Skeletal muscle cell (primary cell): ENCODE results near the gene DENND6B.
A peak's percentile ranks its signal among the peaks of the same experiment; 100 is the strongest.

Experiments
- DNase-seq: peaks from one replicate; pipeline ENCODE4 v3.0.0-alpha.2; 2010; ENCODE audit warnings: low read depth
- H3K4me3 ChIP-seq: 2 replicates; pipeline ENCODE4 v1.5.1; 2011; ENCODE audit warnings: low read depth, mild to moderate bottlenecking, control low read depth, low read length, moderate library complexity

The DENND6B gene

DNA sequence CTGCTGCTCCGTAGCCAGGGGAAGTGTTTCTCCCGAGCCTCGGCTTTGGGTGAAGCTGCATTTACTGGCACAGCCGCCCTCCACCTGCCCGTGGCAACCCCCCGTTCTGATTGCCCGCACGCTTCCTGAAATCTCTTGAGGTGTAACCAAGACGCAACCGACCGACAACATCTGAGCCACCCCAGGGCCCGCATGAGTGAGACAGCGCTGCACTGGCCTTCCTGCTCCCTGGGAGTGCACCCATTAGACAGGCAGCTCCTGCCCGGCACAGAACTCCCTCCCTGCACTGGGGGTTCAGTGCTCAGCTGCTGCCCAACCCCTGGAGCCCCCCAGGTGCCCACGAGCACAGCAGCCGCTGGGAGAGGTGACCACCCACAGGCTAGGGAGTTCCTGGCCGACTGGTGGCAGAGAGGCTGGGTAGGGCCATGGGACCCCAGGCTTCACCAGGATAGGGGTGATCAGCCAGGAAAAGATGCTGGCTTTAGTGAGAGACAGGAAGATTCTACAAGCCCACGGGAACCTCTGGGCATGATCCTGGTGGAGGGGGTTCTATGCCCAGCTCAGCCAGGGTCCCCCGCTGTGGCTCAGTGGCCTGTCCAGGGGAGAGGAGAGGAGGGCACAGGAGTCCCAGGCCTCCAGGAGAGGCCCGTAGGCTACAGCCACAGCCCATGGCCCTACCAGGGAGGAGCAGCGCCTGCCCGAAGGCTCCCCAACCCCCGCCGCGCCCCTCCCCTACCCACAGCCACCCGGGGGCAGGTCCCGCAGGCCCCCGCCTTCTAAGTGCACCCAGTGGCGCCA, 34.0 kb downstream of the DENND6B start:
- no peak for DNase-seq
- H3K4me3 ChIP-seq: peak overlapping the region; percentile 31

- DNase-seq: no peak
- H3K4me3 ChIP-seq: no peak overlapping the region
Measured at GRCh38 chr22:50289942-50290630, 36.7 kb downstream of the DENND6B start.

- no peak for DNase-seq
- no peak overlapping the region for H3K4me3 ChIP-seq
Measured at GRCh38 chr22:50289151-50289941, 37.5 kb downstream of the DENND6B start.

DNA sequence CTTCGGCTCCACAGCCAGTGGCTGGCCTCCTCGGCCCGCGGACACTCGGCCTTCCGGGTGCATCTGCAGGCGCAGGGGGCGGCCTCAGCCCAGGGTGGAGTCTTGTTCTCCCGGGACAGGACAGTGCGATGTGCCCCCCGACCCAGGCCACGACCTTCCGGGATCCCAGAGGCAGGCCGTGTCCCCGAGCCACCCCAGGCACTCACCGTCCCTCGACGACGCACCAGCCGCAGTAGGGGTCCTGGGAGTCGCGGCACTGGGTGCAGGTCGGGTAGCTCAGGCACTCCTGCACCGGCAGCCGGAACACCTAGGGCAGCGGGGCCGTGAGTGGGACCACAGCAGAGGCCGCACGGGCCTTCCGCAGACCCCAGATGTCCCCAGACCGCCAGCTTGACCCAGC, 39.1 kb downstream of the DENND6B start:
- DNase-seq: no peak
- H3K4me3 ChIP-seq: no peak overlapping the region

GRCh38 chr22:50286701-50287318, 40.0 kb downstream of the DENND6B start:
- no peak for DNase-seq
- no peak overlapping the region for H3K4me3 ChIP-seq

- DNase-seq: no peak
- no peak overlapping the region for H3K4me3 ChIP-seq
Measured at GRCh38 chr22:50286275-50286674, 40.5 kb downstream of the DENND6B start.

DNA sequence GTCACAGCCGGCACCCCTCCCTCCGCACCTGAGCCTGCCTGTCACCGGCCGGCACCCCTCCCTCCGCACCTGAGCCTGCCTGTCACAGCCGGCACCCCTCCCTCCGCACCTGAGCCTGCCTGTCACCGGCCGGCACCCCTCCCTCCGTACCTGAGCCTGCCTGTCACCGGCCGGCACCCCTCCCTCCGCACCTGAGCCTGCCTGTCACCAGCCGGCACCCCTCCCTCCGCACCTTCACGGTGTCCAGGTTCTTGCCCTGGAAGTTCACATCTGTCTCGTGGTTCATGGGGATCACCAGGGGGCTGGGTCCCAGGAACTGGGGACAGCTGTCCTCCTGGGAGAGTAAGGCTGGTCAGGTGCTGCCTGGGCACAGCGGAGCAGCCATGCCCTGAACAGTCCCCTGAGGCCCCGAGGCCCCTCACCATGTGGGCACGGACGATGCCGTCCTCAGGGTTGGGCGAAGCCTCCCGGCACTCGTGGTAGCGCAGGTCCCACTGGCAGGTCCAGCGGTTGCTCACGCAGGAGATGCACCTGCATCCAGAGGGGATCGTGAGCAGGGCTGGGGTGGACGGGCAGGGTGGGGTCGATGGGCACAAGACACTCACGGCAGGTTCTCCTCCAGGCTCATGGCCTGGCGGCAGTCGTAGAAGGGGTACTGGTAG, 41.1 kb downstream of the DENND6B start:
- no peak overlapping the region for H3K4me3 ChIP-seq
- no peak for DNase-seq

DNA sequence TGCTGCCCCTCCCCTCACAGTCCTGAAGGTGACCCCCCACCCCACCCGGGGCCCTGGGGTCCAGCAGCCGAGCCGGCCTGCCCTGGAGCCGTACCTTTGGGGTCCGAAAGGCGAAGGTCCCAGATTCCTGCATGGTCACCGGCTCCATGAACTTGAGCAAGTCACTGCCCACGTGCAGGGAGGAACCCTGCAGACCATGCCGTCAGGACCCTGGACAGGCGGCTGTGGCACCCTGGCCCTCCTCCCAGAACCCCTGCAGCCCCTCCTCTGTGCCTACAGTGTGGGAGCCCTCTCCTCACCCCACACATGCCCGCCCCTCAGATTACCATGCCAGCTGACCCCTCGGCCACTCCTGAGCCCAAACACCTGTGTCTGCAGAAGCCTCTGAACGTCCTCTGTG, 42.3 kb downstream of the DENND6B start:
- DNase-seq: no peak
- H3K4me3 ChIP-seq: no peak overlapping the region

- DNase-seq: no peak
- H3K4me3 ChIP-seq: no peak overlapping the region
Measured at GRCh38 chr22:50283821-50284220, 43.0 kb downstream of the DENND6B start.

DNA sequence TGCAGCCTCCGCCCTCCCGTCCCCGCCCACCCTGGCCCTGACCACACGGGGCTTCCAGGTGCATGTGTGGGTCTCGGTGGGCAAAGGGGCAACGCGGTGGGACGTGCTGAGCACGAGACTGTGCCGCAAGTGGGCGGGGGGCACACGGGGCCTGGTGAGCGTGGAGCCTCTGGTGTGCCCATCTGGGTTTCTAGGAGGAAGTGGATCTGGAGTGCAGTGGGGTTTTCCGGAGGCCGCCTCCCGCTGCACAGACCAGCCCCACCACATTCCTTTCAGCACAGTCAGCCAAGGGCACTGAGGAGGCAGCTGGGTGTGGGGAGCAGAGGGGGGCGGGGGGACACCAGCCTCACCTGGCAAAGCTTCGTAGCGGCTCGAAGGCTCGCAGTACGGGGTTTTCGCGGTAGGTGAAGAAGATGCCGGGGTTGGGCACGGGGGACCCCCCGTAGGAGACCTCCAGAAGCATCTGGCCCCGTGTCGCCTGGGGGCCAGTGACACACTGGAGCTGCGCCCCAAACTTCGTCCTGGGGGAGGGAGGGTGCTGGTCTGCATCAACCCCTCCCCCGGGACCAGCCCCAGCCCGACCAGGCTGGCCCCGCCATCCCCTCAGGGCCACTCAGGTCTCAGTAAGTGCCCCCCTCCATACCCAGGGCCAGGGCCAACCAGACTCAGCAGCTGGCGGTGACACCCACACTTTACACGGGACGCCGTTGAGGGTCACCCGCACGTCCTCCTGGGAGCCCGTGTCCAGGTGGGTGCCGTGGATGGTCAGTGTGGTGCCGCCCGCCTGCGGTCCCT, 44.3 kb downstream of the DENND6B start:
- no peak for DNase-seq
- H3K4me3 ChIP-seq: no peak overlapping the region

- H3K4me3 ChIP-seq: no peak overlapping the region
- no peak for DNase-seq
Measured at GRCh38 chr22:50281957-50282356, 44.9 kb downstream of the DENND6B start.

- no peak for DNase-seq
- no peak overlapping the region for H3K4me3 ChIP-seq
Measured at GRCh38 chr22:50281384-50281760, 45.4 kb downstream of the DENND6B start.

GRCh38 chr22:50280708-50281383, 46.0 kb downstream of the DENND6B start:
- no peak for DNase-seq
- H3K4me3 ChIP-seq: no peak overlapping the region

- H3K4me3 ChIP-seq: no peak overlapping the region
- no peak for DNase-seq
Measured at GRCh38 chr22:50280022-50280707, 46.6 kb downstream of the DENND6B start.

DNA sequence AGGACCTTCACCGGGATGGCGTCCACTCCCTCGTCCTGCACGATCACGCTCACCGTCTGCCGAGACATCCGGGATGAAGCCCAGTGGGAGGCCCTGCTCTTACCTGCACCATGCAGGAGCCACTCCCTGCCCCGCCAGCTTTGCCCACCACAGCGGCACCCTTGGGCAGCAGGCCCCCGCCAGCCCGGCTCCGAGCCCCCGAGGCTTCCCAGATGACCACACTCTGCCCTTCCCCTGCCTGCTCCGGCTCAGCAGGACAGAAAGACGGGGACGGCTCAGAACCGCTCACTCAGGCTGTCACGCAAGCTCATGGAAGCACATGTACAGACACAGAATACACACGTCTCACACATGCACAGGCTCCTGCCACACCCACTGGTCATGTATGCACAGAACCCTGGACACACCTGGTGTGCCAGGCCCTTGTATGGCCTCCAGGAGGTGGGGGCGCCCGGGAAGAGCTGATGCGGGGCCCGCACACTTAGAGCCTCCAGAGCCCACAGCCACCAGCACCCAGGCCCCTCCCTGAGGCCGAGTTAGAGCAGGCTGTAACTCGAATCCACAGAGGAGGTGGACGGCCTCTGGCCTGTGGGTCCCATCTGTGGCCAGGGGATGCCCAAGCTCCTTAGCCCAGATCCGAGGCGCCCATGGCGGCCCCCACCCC, 47.7 kb downstream of the DENND6B start:
- DNase-seq: no peak
- H3K4me3 ChIP-seq: no peak overlapping the region

DNA sequence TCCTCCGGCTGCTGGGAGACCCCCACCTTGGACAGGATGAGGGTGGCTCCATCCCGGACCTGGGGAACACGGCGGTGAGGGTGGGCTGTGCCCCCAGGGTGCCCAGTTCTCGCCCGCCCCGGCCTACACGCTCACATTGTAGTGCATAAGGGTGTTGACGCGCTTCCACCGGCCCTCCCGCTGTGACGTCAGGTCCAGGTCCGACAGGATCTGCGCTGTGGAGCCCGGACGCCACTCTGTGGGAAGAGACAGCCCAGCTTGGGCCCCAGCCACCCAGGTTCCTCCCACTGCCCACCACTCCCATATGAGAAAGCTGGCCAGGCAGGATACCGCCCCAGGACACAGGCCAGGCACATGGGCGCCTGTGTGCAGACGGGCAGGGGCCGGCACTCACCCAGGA, 48.4 kb downstream of the DENND6B start:
- no peak overlapping the region for H3K4me3 ChIP-seq
- DNase-seq: no peak

GRCh38 chr22:50277761-50278160, 49.1 kb downstream of the DENND6B start:
- H3K4me3 ChIP-seq: no peak overlapping the region
- DNase-seq: no peak
